GM12891 (cell line): Measurements from ENCODE around the gene KCTD21.

Experiments
- POLR2A ChIP-seq: IDR thresholded peaks from 2 replicates; pipeline ENCODE4 v1.6.1; 2011; ENCODE audit warnings: low read depth, low read length, control low read depth
- POLR2AphosphoS5 ChIP-seq: IDR thresholded peaks from 2 replicates; pipeline ENCODE4 v1.6.1; 2011; ENCODE audit warnings: low read depth, low read length, control low read depth
- SPI1 ChIP-seq: IDR thresholded peaks from 2 replicates; pipeline ENCODE4 v1.6.1; 2011; ENCODE audit warnings: low read depth, low read length, control low read depth
- TAF1 ChIP-seq: IDR thresholded peaks from 2 replicates; pipeline ENCODE4 v1.6.1; 2011; ENCODE audit warnings: low read depth, low read length, control low read depth

DNA sequence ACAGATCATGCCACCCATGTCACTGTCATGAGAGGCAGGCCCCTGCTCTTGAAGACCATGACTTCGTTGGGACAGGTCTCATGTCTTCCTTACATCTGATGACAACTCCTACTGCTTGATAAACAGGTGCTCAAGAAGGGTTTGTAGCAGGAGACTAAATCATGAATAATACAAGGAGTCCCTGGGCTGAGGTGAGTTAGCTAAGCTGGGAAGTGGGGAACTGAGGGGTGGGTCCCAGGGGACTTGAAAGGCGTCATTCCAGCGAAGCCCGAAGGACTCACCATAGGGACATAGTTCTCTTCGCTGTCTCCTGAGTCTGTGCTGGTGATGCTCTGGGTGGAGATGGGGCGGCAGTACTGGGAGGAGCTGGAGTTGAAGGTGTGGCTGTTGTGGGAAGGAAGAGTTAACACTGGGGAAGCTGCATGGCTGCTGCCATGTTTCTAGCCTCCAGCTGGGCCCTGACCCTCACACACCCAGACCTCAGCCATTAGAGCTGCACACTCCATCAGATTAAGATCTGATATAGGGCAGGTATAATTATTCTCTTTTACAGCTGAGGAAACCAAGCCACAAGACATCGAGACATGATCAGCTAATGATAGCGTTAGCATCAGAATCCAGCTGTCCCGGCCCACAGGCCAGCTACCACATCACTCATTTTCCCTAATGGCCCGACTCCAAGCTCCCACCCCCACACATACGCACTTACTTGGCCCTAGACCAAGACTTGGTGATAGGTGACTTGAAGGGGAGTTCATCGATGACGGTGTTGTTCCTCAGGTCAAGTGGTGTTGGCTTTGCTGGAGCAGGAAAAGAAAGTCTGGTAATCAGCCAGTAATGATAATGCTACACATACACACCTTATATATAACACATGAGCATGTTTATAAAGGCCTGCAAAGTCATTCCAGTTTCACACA lies 33.2 kb upstream of the KCTD21 start:
- no peak for TF ChIP-seq POLR2A
- no peak for TF ChIP-seq POLR2AphosphoS5
- TF ChIP-seq TAF1 = no peak
- TF ChIP-seq SPI1 = no peak
